ENCODE measurements around the gene EYS.
"Not testable (repeated sequence)": the region's sequence is repeated elsewhere in the genome, so short reads cannot be mapped to it uniquely, and the experiment has no call there.

EYS gene

GRCh38 chr6:63759605-63760105, 1947.4 kb downstream of the EYS start:
- TF ChIP-seq POLR2AphosphoS5 (IDR thresholded peaks at IDR 0.05; ENCODE audit: borderline replicate concordance, low read depth, low read length) (no peak), EZH2 (IDR thresholded peaks at IDR 0.05) (no peak), FOXP2 (optimal IDR thresholded peaks at IDR 0.05; ENCODE audit: control extremely low read depth, extremely low read length, insufficient read depth) (no peak)
- H3K9me3 ChIP-seq (ENCODE audit: low read depth, low read length) = no peaks in the 10 kb centered on the region
- H3K36me3 ChIP-seq (ENCODE audit: insufficient read depth, low read length) = no peaks in the 10 kb centered on the region
- H3K4me3 ChIP-seq = no peak overlapping the region
- DNase-seq (ENCODE audit: low read depth, low spot score) = no peak
- H3K27ac ChIP-seq = no peak overlapping the region
- H3K9ac ChIP-seq (ENCODE audit: insufficient read length) = no peak overlapping the region

DNA sequence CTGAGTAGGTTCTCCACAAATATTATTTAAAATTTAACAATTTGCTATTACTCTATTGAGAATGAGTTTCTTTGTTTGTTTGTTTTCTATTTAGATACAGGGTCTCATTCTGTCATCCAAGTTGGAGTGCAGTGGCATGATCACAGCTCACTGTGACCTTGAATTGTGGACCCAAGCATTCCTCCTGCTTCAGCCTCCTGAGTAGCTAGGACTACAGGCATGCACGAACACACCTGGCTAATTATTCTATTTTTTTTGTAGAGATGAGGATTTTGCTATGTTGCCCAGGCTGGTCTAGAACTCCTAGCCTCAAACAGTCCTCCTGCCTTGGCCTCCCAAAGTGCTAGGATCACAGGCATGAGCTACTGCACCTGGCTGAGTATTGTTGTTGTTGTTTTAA, 1949.2 kb downstream of the EYS start:
- H3K9ac ChIP-seq (ENCODE audit: insufficient read length) = no peak overlapping the region
- no peaks in the 10 kb centered on the region for H3K36me3 ChIP-seq (ENCODE audit: insufficient read depth, low read length)
- DNase-seq (ENCODE audit: low read depth, low spot score) = no peak
- TF ChIP-seq FOXP2 (optimal IDR thresholded peaks at IDR 0.05; ENCODE audit: control extremely low read depth, extremely low read length, insufficient read depth) (no peak), POLR2AphosphoS5 (IDR thresholded peaks at IDR 0.05; ENCODE audit: borderline replicate concordance, low read depth, low read length) (no peak), EZH2 (IDR thresholded peaks at IDR 0.05) (no peak)
- no peak overlapping the region for H3K4me3 ChIP-seq
- no peak overlapping the region for H3K27ac ChIP-seq
- no peaks in the 10 kb centered on the region for H3K9me3 ChIP-seq (ENCODE audit: low read depth, low read length)

DNA sequence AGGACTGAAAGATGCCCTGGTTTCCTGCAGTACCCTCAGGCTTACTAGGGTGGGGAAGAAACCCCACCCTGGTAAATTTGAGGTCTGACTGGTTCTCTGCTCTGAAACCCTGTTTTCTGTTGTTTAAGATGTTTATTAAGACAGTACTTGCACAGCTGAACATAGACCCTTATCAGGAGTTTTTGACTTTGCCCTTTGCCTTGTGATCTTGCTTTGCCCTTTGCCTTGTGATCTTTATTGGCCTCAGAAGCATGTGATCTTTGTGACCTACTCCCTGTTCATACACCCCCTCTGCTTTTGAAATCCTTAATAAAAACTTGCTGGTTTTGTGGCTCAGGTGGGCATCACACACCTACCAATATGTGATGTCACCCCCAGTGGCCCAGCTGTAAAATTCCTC, 1949.8 kb downstream of the EYS start:
- H3K36me3 ChIP-seq (ENCODE audit: insufficient read depth, low read length); H3K27ac ChIP-seq; H3K9ac ChIP-seq (ENCODE audit: insufficient read length); H3K4me3 ChIP-seq; DNase-seq (ENCODE audit: low read depth, low spot score); H3K9me3 ChIP-seq (ENCODE audit: low read depth, low read length): not testable (repeated sequence)

DNA sequence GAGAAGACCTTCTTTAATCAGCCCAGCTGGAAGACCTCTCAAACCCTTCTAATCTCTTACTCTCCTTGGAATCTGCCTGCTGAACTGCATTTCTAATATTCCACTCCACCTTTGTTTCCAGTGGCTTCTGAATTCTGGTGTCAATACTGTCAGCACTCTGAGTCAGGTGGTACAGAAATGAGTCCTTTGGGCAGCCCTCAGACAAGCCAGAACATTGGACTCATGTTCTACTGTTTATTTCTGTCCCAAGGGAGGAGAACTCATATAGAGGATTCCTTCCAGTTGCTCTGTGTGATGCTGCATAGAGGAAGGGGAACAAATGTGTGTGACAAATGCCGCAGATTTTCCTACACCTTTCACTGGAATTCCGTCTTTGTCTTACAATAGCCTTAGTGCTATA, 1956.6 kb downstream of the EYS start:
- Histone ChIP-seq H3K9me3 (ENCODE audit: low read depth, low read length) (no peaks in the 10 kb centered on the region), H3K36me3 (ENCODE audit: insufficient read depth, low read length) (no peaks in the 10 kb centered on the region), H3K9ac (ENCODE audit: insufficient read length) (no peak overlapping the region), H3K4me3 (no peak overlapping the region), H3K27ac (no peak overlapping the region)
- DNase-seq (ENCODE audit: low read depth, low spot score) = no peak
- TF ChIP-seq POLR2AphosphoS5 (IDR thresholded peaks at IDR 0.05; ENCODE audit: borderline replicate concordance, low read depth, low read length) (no peak), EZH2 (IDR thresholded peaks at IDR 0.05) (no peak), FOXP2 (optimal IDR thresholded peaks at IDR 0.05; ENCODE audit: control extremely low read depth, extremely low read length, insufficient read depth) (no peak)

DNA sequence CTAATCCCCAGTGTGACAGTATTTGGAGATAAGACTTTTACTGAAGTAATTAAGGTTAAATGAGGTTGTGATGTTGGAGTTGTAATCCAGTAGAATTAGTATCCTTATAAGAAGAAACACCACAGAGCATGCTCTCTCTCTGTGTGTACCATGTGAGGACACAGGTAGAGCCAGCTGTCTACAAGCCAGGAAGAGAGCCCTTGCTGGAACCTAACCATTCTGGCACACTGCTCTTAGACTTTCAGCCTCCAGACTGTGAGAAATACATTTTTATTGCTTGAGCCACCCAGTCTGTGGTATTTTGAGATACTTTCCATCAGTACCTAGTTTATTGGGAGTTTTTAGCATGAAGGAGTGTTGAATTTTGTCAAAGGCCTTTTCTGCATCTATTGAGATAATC, 1961.2 kb downstream of the EYS start:
- Histone ChIP-seq H3K36me3 (ENCODE audit: insufficient read depth, low read length) (no peaks in the 10 kb centered on the region), H3K9me3 (ENCODE audit: low read depth, low read length) (no peaks in the 10 kb centered on the region), H3K9ac (ENCODE audit: insufficient read length) (no peak overlapping the region), H3K4me3 (no peak overlapping the region), H3K27ac (no peak overlapping the region)
- DNase-seq (ENCODE audit: low read depth, low spot score) = no peak
- no peak for TF ChIP-seq POLR2AphosphoS5 (IDR thresholded peaks at IDR 0.05; ENCODE audit: borderline replicate concordance, low read depth, low read length)
- TF ChIP-seq EZH2 (IDR thresholded peaks at IDR 0.05) = no peak
- TF ChIP-seq FOXP2 (optimal IDR thresholded peaks at IDR 0.05; ENCODE audit: control extremely low read depth, extremely low read length, insufficient read depth) = no peak

- TF ChIP-seq EZH2 (IDR thresholded peaks at IDR 0.05) = no peak
- no peak for TF ChIP-seq POLR2AphosphoS5 (IDR thresholded peaks at IDR 0.05; ENCODE audit: borderline replicate concordance, low read depth, low read length)
- no peak for TF ChIP-seq FOXP2 (optimal IDR thresholded peaks at IDR 0.05; ENCODE audit: control extremely low read depth, extremely low read length, insufficient read depth)
- no peak for DNase-seq (ENCODE audit: low read depth, low spot score)
- Histone ChIP-seq H3K27ac (no peak overlapping the region), H3K9me3 (ENCODE audit: low read depth, low read length) (no peaks in the 10 kb centered on the region), H3K9ac (ENCODE audit: insufficient read length) (no peak overlapping the region), H3K36me3 (ENCODE audit: insufficient read depth, low read length) (no peaks in the 10 kb centered on the region), H3K4me3 (no peak overlapping the region)
These were observed 1962.2 kb downstream of the EYS start for GRCh38 chr6:63744810-63745209.

DNA sequence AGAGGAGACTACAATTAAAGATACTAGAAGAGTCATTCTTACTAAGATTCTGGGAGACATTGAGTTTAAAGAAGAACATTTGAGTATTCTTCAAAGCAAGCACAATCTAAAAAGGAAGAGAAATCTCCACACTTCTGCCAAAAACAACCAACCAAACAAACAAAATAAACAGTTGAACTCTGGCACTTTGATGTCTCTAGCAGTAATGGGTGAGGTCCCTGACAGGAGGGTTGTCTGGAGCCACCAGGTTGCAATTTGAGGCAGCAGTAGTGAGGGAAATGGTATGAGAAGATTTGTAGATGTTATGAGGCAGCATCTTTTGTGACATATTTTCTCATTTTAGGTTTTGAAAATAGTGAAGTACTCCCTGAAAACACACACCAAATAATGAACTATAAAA, 1963.3 kb downstream of the EYS start:
- no peak overlapping the region for H3K4me3 ChIP-seq
- H3K9ac ChIP-seq (ENCODE audit: insufficient read length) = no peak overlapping the region
- no peak for TF ChIP-seq POLR2AphosphoS5 (IDR thresholded peaks at IDR 0.05; ENCODE audit: borderline replicate concordance, low read depth, low read length)
- no peak for TF ChIP-seq FOXP2 (optimal IDR thresholded peaks at IDR 0.05; ENCODE audit: control extremely low read depth, extremely low read length, insufficient read depth)
- TF ChIP-seq EZH2 (IDR thresholded peaks at IDR 0.05) = no peak
- DNase-seq (ENCODE audit: low read depth, low spot score) = no peak
- H3K9me3 ChIP-seq (ENCODE audit: low read depth, low read length) = no peaks in the 10 kb centered on the region
- H3K27ac ChIP-seq = no peak overlapping the region
- no peaks in the 10 kb centered on the region for H3K36me3 ChIP-seq (ENCODE audit: insufficient read depth, low read length)

GRCh38 chr6:63742060-63742459, 1965.0 kb downstream of the EYS start:
- no peak overlapping the region for H3K27ac ChIP-seq
- no peaks in the 10 kb centered on the region for H3K36me3 ChIP-seq (ENCODE audit: insufficient read depth, low read length)
- TF ChIP-seq FOXP2 (optimal IDR thresholded peaks at IDR 0.05; ENCODE audit: control extremely low read depth, extremely low read length, insufficient read depth) (no peak), EZH2 (IDR thresholded peaks at IDR 0.05) (no peak), POLR2AphosphoS5 (IDR thresholded peaks at IDR 0.05; ENCODE audit: borderline replicate concordance, low read depth, low read length) (no peak)
- no peak overlapping the region for H3K9ac ChIP-seq (ENCODE audit: insufficient read length)
- no peak for DNase-seq (ENCODE audit: low read depth, low spot score)
- no peaks in the 10 kb centered on the region for H3K9me3 ChIP-seq (ENCODE audit: low read depth, low read length)
- no peak overlapping the region for H3K4me3 ChIP-seq

- Histone ChIP-seq H3K4me3 (no peak overlapping the region), H3K27ac (no peak overlapping the region), H3K9me3 (ENCODE audit: low read depth, low read length) (no peaks in the 10 kb centered on the region), H3K9ac (ENCODE audit: insufficient read length) (no peak overlapping the region), H3K36me3 (ENCODE audit: insufficient read depth, low read length) (no peaks in the 10 kb centered on the region)
- no peak for DNase-seq (ENCODE audit: low read depth, low spot score)
- TF ChIP-seq POLR2AphosphoS5 (IDR thresholded peaks at IDR 0.05; ENCODE audit: borderline replicate concordance, low read depth, low read length) (no peak), FOXP2 (optimal IDR thresholded peaks at IDR 0.05; ENCODE audit: control extremely low read depth, extremely low read length, insufficient read depth) (no peak), EZH2 (IDR thresholded peaks at IDR 0.05) (no peak)
These were observed 1966.3 kb downstream of the EYS start for GRCh38 chr6:63740709-63741108.

Measured in SK-N-MC (cell line).